GM10266 (cell line): ENCODE measurements around the gene GPR152.

Experiments used
- DNase-seq: peaks from one replicate; pipeline ENCODE4 v3.0.0; 2012; ENCODE audit errors: extremely low spot score
- TF ChIP-seq, protein P1 (sequence below): IDR thresholded peaks from 2 replicates; pipeline ENCODE4 v1.5.1; 2012; ENCODE audit warnings: mild to moderate bottlenecking, low read depth; ENCODE audit not compliant: control insufficient read depth, insufficient read depth; ENCODE audit errors: missing control alignments

Gene GPR152

DNA sequence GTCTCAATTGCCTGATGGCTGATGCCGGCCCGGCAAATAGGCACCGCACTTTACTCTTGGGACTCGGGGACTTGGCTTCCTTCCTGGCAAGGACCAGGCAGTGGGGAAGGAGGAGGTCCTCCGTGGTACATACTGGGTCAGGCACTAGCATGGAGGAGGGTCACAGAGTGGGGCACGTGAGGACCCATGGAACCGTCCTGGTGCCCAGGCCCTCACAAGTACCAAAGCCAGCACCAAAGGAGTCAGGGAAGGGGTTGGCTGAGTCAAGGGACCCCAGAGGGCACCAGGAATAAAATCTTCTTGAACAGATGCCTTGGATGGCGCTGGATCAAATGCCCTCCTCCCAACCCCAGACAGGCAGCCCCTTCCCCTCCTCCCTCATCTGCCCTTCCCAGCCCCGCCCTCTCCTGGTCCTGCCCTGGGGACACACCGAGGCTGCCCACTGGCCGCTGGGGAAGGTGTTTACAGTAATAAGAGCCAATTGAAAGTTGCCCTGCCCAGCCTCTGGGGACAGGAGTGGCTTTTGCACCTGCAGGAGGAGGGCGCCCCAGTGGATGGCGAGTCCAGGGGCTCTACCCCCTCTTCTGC lies 42.7 kb downstream of the GPR152 start:
- TF ChIP-seq, protein P1, sequence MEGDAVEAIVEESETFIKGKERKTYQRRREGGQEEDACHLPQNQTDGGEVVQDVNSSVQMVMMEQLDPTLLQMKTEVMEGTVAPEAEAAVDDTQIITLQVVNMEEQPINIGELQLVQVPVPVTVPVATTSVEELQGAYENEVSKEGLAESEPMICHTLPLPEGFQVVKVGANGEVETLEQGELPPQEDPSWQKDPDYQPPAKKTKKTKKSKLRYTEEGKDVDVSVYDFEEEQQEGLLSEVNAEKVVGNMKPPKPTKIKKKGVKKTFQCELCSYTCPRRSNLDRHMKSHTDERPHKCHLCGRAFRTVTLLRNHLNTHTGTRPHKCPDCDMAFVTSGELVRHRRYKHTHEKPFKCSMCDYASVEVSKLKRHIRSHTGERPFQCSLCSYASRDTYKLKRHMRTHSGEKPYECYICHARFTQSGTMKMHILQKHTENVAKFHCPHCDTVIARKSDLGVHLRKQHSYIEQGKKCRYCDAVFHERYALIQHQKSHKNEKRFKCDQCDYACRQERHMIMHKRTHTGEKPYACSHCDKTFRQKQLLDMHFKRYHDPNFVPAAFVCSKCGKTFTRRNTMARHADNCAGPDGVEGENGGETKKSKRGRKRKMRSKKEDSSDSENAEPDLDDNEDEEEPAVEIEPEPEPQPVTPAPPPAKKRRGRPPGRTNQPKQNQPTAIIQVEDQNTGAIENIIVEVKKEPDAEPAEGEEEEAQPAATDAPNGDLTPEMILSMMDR = no peak
- peak; percentile 48 for DNase-seq

GRCh38 chr11:67409261-67409666 lies 43.3 kb downstream of the GPR152 start:
- TF ChIP-seq, protein P1 = peak; percentile 4
- peak; percentile 79 for DNase-seq

DNA sequence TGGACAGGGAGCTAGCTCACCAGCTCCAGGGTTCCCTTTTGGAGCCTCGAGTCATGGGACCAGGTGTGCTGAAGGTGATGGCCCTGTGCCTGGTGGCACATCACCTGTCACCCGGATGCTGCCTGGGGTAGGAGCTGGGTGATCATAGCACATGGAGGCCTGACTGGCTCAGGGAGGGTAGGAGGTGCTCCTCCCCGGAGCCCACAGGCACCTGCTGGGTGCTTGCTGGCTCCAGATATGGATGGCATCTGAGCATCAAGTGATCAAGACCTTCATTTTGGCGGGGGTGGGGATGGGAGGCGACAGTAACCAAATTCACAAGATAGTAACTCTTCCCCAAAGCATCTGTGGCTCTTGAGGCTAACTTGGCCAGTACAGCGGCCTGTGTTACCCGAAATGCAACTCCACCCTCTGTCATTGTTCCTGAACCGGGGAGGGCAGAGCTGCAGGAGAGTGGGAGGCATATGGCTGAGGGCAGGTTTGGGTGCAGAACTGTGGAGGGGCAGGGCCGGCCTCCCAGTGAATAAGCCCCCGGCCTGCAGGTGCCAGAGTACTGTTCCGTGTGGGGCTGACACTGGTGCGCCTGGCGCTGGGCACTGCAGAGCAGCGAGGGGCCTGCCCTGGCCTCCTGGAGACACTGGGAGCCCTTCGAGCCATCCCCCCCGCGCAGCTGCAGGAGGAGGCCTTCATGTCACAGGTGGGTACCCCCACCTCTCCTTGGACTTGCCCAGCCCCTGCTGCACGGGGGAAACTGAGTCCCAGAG lies 43.9 kb downstream of the GPR152 start:
- DNase-seq = no peak
- TF ChIP-seq, protein P1 = no peak

- no peak for DNase-seq
- TF ChIP-seq, protein P1 = no peak
Observed at GRCh38 chr11:67407688-67408163, 44.8 kb downstream of the GPR152 start.

- TF ChIP-seq, protein P1 = peak; percentile 5
- peak; percentile 30 for DNase-seq
Observed at GRCh38 chr11:67406969-67407687, 45.4 kb downstream of the GPR152 start.

DNA sequence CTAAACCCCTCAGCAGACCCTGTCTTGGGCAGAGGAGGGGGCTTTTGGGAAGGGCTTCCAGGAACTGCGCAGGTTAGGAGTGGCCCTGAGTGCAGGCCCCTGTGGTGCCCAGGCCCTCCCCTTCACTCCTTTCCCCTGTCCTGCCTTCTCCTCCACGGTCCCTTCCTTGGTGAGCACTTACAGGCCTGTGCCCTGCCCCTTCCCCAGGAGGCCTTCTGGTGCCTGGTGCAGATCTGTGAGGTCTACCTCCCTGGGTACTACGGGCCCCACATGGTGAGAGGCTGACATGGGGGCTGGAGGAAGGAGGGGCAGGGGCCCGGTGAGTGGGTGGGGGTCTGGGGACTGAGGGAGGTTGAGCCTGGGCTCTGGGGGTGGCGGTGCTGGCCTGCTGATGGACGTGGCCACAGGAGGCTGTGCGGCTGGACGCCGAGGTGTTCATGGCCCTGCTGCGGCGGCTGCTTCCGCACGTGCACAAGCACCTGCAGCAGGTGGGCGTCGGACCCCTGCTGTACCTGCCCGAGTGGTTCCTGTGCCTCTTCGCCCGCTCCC lies 46.0 kb downstream of the GPR152 start:
- DNase-seq = no peak
- TF ChIP-seq, protein P1 = no peak
